CD14-positive monocyte (primary cell): ENCODE measurements around the gene CHN2. TPM values are rescaled to one million over a fixed set of nuclear protein-coding genes. Genes with fewer than 3 reads are reported as not detected.

Experiments used
- DNase-seq, 3 donors: peaks; one replicate each; pipeline ENCODE4 v3.0.0-alpha.2; 2011 to 2022
- H2AFZ ChIP-seq: 2 replicates; pipeline ENCODE4 v1.6.0; 2012; ENCODE audit warnings: mild to moderate bottlenecking, low read depth, low read length, inconsistent platforms; ENCODE audit not compliant: insufficient read depth, poor library complexity, severe bottlenecking
- H3K27ac ChIP-seq, 2 donors: 1 replicate in 1 of 2; 2 replicates in 1 of 2; pipeline ENCODE4 v1.5.1; 2012 to 2013; ENCODE audit warnings: low read length in 2 of 2, control low read depth in 1 of 2, inconsistent platforms in 1 of 2, low read depth in 1 of 2, mild to moderate bottlenecking in 1 of 2
- H3K27me3 ChIP-seq, 2 donors: one replicate each; pipeline versions ENCODE4 v1.6.0 to v1.6.1; 2011 to 2013; ENCODE audit warnings: low read length in 2 of 2; ENCODE audit not compliant: control insufficient read depth in 2 of 2, insufficient read depth in 2 of 2
- H3K36me3 ChIP-seq, 2 donors: replicated peaks in 1 of 2; 1 replicate in 1 of 2; 2 replicates in 1 of 2; pipeline versions ENCODE4 v1.5.1 to v1.6.1; 2012 to 2013; ENCODE audit warnings: low read length in 2 of 2, control low read depth in 1 of 2, inconsistent platforms in 1 of 2, mild to moderate bottlenecking in 1 of 2; ENCODE audit not compliant: insufficient read depth in 2 of 2, control insufficient read depth in 1 of 2
- H3K4me1 ChIP-seq, 2 donors: 1 replicate in 1 of 2; 2 replicates in 1 of 2; pipeline versions ENCODE4 v1.5.1 to v1.6.1; 2012 to 2013; ENCODE audit warnings: low read length in 2 of 2, control low read depth in 1 of 2, inconsistent platforms in 1 of 2, mild to moderate bottlenecking in 1 of 2, moderate library complexity in 1 of 2; ENCODE audit not compliant: insufficient read depth in 2 of 2, control insufficient read depth in 1 of 2
- H3K4me2 ChIP-seq: replicated peaks from 2 replicates; pipeline ENCODE3; 2012; ENCODE audit warnings: low read length, moderate library complexity, mild to moderate bottlenecking; ENCODE audit not compliant: poor library complexity, severe bottlenecking; ENCODE audit errors: extremely low read depth
- H3K4me3 ChIP-seq, 3 experiments: fragments of 200-600 bp in 1 of 3; sonication (generic) in 1 of 3; replicated peaks in 1 of 3; 1 replicate in 2 of 3; 2 replicates in 1 of 3; pipeline ENCODE4 v1.5.1; 2011 to 2013; ENCODE audit warnings: low read length in 3 of 3, mild to moderate bottlenecking in 3 of 3, control low read depth in 2 of 3, low read depth in 2 of 3, inconsistent platforms in 1 of 3, moderate library complexity in 1 of 3
- H3K79me2 ChIP-seq: 2 replicates; pipeline ENCODE4 v1.6.0; 2012; ENCODE audit warnings: mild to moderate bottlenecking, control low read depth, inconsistent platforms, low read length, moderate library complexity; ENCODE audit not compliant: insufficient read depth
- H3K9ac ChIP-seq: 2 replicates; pipeline ENCODE4 v1.6.0; 2017; ENCODE audit warnings: low read length, mild to moderate bottlenecking; ENCODE audit not compliant: insufficient read depth, poor library complexity, severe bottlenecking
- H3K9me3 ChIP-seq, 2 donors: replicated peaks in 1 of 2; 1 replicate in 1 of 2; 2 replicates in 1 of 2; pipeline versions ENCODE4 v1.5.1 to v1.6.1; 2012 to 2013; ENCODE audit warnings: low read length in 2 of 2, control low read depth in 1 of 2; ENCODE audit not compliant: control insufficient read depth in 1 of 2, insufficient read depth in 1 of 2
- H4K20me1 ChIP-seq: 2 replicates; pipeline ENCODE4 v1.6.0; 2012; ENCODE audit warnings: mild to moderate bottlenecking, low read length, control low read depth, moderate library complexity; ENCODE audit not compliant: insufficient read depth
- H3K27ac Mint-ChIP-seq, 7 donors: one replicate each; pipeline ENCODE4 v1.8.0; 2020; ENCODE audit warnings: mild to moderate bottlenecking in 7 of 7, mixed read lengths in 7 of 7, moderate library complexity in 6 of 7, inconsistent platforms in 2 of 7
- H3K27me3 Mint-ChIP-seq, 3 donors: one replicate each; pipeline ENCODE4 v1.8.0; 2021 to 2022; ENCODE audit warnings: low read depth in 3 of 3, mild to moderate bottlenecking in 3 of 3, mixed read lengths in 3 of 3, moderate library complexity in 3 of 3, inconsistent platforms in 1 of 3
- H3K36me3 Mint-ChIP-seq, 2 donors: one replicate each; pipeline ENCODE4 v1.8.0; 2020; ENCODE audit warnings: mixed read lengths in 2 of 2, inconsistent platforms in 1 of 2, mild to moderate bottlenecking in 1 of 2
- H3K4me1 Mint-ChIP-seq: one replicate; pipeline ENCODE4 v1.8.0; 2020; ENCODE audit warnings: mild to moderate bottlenecking, mixed read lengths
- H3K4me3 Mint-ChIP-seq, 2 donors: one replicate each; pipeline ENCODE4 v1.8.0; 2020; ENCODE audit warnings: mild to moderate bottlenecking in 2 of 2, mixed read lengths in 2 of 2, moderate library complexity in 1 of 2
- H3K9me3 Mint-ChIP-seq, 7 donors: one replicate each; pipeline ENCODE4 v1.8.0; 2020 to 2022; ENCODE audit warnings: mixed read lengths in 7 of 7, mild to moderate bottlenecking in 6 of 7, moderate library complexity in 6 of 7, inconsistent platforms in 2 of 7
- CTCF ChIP-seq: fragments of 200-600 bp; IDR thresholded peaks from one replicate; pipeline ENCODE4 v1.8.0; 2022; ENCODE audit warnings: antibody characterized with exemption, mild to moderate bottlenecking
- WGBS: methylation state at CpG from one replicate; pipeline ENCODE4 v1.1.5; 2013; ENCODE audit warnings: missing lambda C conversion rate; ENCODE audit not compliant: insufficient coverage; 5-methylcytosine and 5-hydroxymethylcytosine counted together
- intact Hi-C, 2 donors: fragments of 100-400 bp; cut with micrococcal nuclease; formaldehyde crosslinking; loops; one replicate each; pipeline versions ENCODE4 v1.15.0 to v1.15.1; 2023
- polyA plus RNA-seq, 3 donors: library from polyadenylated mRNA; depleted of rRNA in 1 of 3; unstranded in 2 of 3; stranded (reverse) in 1 of 3; fragments of 300-500 nt in 2 of 3; fragments of >200 nt in 1 of 3; fragmentation: Illumina TruSeq in 2 of 3; gene quantifications; 1 replicate in 2 of 3; 2 replicates in 1 of 3; pipeline ENCODE4 v1.2.3, GENCODE V29; 2012 to 2021

Gene CHN2
- polyA plus RNA-seq, 3 donors: 26.6 to 66.5 (median 44.8) TPM

GRCh38 chr7:29434380-29434768 is 239.8 kb downstream of the CHN2 start:
- H2AFZ ChIP-seq: no peak overlapping the region
- H3K79me2 ChIP-seq: no peaks in the 10 kb centered on the region
- no CpG with 5 or more reads among the region's 2 CpGs for WGBS
- H4K20me1 ChIP-seq: peaks cover 17% of the 10 kb centered on the region
- intact Hi-C loops: no loop called here
- H3K4me3 Mint-ChIP-seq: no peak overlapping the region
- H3K9me3 ChIP-seq: no peaks in the 10 kb centered on the region
- no peak for DNase-seq
- H3K36me3 Mint-ChIP-seq: peaks cover 2 to 18% of the 10 kb centered on the region in 2 donors
- H3K9me3 Mint-ChIP-seq: peaks cover 0 to 2% (median 0%) of the 10 kb centered on the region in 7 donors
- no peak for TF ChIP-seq CTCF
- H3K9ac ChIP-seq: no peak overlapping the region
- no peaks in the 10 kb centered on the region for H3K4me1 Mint-ChIP-seq
- H3K27ac Mint-ChIP-seq: no peak overlapping the region
- peaks cover 0 to 1% (median 0%) of the 10 kb centered on the region in 3 donors for H3K27me3 Mint-ChIP-seq
- H3K4me3 ChIP-seq: no peak overlapping the region
- no peaks in the 10 kb centered on the region for H3K36me3 ChIP-seq
- H3K27ac ChIP-seq: no peak overlapping the region
- H3K4me1 ChIP-seq: no peaks in the 10 kb centered on the region
- no peaks in the 10 kb centered on the region for H3K27me3 ChIP-seq
- no peak overlapping the region for H3K4me2 ChIP-seq

- no peak overlapping the region for H3K27ac ChIP-seq
- H3K79me2 ChIP-seq: no peaks in the 10 kb centered on the region
- H3K36me3 Mint-ChIP-seq: peaks cover 3 to 19% of the 10 kb centered on the region in 2 donors
- intact Hi-C loops: no loop called here
- no peak overlapping the region for H2AFZ ChIP-seq
- no peak overlapping the region for H3K4me3 ChIP-seq
- no peak overlapping the region for H3K4me2 ChIP-seq
- peaks cover 17% of the 10 kb centered on the region for H4K20me1 ChIP-seq
- no peaks in the 10 kb centered on the region for H3K9me3 ChIP-seq
- H3K4me1 Mint-ChIP-seq: no peaks in the 10 kb centered on the region
- H3K27me3 Mint-ChIP-seq: peaks cover 0 to 1% (median 0%) of the 10 kb centered on the region in 3 donors
- no peak overlapping the region for H3K9ac ChIP-seq
- no peak overlapping the region for H3K27ac Mint-ChIP-seq
- H3K9me3 Mint-ChIP-seq: peaks cover 0 to 2% (median 0%) of the 10 kb centered on the region in 7 donors
- H3K4me3 Mint-ChIP-seq: no peak overlapping the region
- H3K4me1 ChIP-seq: no peaks in the 10 kb centered on the region
- TF ChIP-seq CTCF: no peak
- no peaks in the 10 kb centered on the region for H3K36me3 ChIP-seq
- DNase-seq: no peak
- no peaks in the 10 kb centered on the region for H3K27me3 ChIP-seq
These were observed 240.6 kb downstream of the CHN2 start for GRCh38 chr7:29435167-29435566.
